ENCODE measurements around the gene RHEX.

DNA sequence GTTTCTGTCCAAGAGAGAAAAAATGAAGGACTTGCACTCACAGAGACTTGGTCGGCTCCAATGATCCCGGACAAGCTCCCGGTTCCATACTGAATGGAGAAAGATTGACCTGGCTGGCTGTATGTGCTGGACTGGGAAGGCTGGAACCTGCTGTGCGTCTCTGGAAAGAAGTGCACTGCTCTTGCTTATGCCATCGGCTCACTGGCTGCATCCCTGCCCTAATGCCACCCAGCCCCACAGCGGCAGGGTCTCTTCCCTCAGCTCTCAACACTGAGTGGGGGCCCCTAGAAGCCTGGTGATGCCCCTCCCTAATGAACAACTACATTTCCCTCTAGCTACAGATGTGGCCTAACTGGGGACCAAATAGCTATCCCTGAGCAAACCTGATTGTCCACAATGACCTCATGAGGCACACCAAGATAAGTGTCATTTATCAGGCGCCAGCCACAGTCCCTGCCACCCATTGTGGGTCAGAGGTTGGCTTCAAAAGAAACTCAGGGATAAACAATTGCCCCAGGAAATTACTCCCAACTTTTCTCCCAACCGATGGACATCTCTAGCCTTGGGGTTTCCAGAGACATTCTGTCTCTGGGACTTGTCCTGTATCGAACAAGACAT is 31.9 kb upstream of the RHEX start:
- TF ChIP-seq, protein P1, sequence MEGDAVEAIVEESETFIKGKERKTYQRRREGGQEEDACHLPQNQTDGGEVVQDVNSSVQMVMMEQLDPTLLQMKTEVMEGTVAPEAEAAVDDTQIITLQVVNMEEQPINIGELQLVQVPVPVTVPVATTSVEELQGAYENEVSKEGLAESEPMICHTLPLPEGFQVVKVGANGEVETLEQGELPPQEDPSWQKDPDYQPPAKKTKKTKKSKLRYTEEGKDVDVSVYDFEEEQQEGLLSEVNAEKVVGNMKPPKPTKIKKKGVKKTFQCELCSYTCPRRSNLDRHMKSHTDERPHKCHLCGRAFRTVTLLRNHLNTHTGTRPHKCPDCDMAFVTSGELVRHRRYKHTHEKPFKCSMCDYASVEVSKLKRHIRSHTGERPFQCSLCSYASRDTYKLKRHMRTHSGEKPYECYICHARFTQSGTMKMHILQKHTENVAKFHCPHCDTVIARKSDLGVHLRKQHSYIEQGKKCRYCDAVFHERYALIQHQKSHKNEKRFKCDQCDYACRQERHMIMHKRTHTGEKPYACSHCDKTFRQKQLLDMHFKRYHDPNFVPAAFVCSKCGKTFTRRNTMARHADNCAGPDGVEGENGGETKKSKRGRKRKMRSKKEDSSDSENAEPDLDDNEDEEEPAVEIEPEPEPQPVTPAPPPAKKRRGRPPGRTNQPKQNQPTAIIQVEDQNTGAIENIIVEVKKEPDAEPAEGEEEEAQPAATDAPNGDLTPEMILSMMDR (conservative IDR thresholded peaks at IDR 0.05 in 1 of 2, IDR thresholded peaks at IDR 0.05 in 1 of 2; ENCODE audit: extremely low read depth in 1 of 2, insufficient read depth in 1 of 2, low read depth in 1 of 2, low read length in 2 of 2): no peak
- no peak for TF ChIP-seq EZH2 (IDR thresholded peaks at IDR 0.05; ENCODE audit: borderline replicate concordance, low read length)

All from mammary epithelial cell (primary cell).